Suppressor macrophage treated with lipopolysaccharide for 4 hours (primary cell): ENCODE measurements around the gene GUK1.
"Not testable (repeated sequence)": the region's sequence is repeated elsewhere in the genome, so short reads cannot be mapped to it uniquely, and the experiment has no call there.

Source experiments
- DNase-seq: peaks from one replicate; pipeline ENCODE4 v3.0.0-alpha.2; 2020

Gene GUK1

GRCh38 chr1:228105270-228105995 lies 34.6 kb upstream of the GUK1 start:
- no peak for DNase-seq

DNA sequence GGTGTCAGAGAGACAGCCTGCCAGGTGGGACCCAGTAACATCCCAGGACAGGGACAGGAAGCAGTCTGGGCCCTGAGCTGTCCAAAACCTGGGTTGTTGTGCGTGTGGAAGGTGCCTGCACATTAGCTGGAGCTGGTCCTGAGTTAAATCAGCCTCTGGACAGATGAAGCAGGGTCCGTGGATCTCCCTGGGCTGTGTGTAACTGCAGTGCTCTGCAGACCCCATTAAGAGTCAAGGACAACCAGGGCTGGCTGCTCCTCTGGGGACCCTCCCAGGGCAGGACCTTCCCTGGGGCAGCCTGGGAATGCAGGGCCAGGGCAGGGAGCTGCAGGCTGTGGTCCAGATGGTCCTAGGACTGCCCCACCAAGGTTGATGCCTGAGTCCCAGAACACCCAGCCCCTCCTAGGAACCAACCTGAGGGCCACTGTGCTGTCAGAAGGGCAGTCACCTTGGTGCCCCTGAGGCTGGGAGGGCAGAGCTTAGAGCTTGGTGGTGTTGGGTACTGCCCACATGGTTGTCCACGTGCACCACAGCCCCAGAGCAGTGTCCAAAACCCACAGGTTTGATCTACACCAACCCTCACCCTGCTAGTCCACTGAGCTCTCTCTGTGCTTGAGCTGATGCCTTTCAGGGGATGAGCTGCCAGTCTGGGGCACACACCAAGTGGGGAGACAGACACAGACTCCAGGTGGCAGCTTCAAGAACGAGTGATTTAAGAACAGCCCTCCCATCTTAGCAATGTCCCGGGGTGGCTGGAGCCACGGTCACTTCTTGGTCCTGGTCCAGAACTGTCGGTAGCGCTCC lies 33.9 kb upstream of the GUK1 start:
- no peak for DNase-seq

DNA sequence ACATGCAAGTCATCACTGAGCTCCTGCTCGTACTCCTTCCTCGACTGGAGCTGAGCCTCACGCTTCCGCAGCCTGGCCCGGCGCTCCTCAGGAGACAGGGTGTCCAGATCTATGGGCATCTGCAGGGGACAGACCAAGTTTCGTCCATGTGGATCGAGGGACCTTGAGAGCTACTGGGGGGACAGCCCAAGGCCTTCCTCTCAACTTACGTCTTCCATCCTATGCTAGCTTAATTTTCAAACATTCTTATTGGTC lies 33.4 kb upstream of the GUK1 start:
- DNase-seq, result no peak

DNA sequence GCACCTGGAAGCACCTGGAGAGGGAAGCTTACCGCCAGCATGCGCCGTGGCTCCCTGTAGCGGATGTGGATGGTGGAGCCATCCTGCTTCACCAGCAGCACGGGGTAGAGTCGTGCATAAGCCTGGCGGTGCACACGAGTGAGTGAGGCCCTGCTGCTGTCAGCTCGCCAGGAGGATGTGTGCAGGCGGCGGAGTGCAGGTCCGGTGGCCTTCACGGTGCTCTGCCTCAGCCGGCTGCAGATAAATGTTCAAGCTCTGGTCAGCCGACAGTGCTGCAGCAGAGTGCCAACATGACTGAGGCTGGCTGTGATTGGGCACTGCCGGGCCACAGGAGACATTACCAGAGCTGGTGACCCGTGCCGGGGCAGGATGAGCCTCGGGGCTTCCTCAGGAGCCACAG lies 32.4 kb upstream of the GUK1 start:
- DNase-seq, result no peak

DNA sequence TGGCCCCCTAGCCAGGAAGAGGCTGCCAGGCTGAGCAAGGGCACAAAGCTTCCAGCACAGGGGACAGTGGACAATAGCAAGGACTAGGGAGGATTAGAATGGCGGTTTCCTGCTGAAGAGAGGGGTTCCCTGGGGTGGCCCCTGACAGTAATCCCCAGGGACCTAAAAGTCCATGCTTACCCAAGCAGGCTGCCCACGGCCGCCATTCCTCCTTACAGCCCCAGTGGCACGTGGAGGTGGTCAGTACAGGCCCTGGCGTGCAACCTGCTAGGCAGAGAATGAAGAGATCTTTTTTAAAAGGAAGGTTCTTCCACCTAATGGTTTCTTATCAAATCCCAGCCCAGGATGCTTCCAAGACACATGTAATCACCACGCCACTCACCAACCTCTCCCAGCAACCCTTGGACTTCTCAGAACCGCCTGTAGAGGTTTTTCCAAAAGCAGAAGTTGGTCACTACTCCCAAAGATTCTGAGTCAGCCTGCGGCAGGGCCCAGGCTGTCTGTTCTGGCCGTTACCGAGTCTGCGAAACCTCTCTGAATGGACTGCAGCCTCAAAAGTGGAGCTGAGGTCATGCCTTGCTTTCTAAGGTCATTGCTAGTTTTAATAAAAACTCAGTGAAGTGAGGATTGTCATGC lies 31.9 kb upstream of the GUK1 start:
- peak; percentile 75 for DNase-seq

GRCh38 chr1:228108742-228109072 lies 31.4 kb upstream of the GUK1 start:
- no peak for DNase-seq

DNA sequence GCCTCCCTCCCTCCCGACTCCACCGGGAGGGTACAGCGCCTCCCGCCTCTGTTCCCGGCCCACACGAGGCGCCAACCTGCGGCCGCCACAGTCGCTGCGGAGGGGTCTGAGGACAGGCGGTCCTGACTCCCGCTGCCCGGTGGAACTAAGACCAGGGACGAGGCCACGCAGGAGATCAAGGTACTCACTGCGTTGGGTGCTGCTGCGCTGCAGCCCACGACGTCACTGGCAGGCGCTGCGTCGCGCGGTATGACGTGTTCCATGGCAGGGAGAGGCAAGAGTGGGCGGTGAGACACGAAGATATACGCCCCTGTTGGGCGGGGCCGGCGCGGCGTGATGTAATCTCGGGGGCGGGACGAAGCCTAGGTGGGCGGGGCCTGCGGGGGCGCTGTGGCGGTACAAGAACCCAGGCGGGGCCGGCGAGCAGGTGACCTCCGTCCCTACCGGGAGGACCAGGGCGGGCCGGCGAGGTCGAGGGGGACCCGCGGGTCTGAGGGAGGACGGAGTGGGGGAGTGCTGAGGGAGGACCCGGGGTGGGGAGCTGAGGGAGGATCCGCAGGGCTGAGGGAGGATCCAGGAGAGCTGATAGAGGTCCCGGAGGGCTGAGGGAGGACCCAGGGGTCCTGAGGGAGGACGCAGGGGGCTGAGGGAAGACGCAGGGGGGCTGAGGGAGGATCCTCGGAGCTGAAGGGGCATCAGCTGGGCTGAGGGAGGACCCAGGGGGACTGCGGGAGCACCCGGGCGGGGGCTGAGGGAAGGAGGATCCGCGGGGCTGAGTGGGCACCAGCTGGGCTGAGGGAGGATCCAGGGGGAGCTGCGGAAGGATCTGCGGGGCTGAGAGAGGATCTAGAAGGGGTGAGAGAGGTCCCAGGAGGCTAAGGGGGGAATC lies 30.8 kb upstream of the GUK1 start, which contains the start of gene MRPL55:
MRPL55 (minus strand) TSS at position 227 of the 889 bp plus-strand sequence. CDS start 1,039 bp downstream, outside the sequence.
- DNase-seq, result peak; percentile 98

DNA sequence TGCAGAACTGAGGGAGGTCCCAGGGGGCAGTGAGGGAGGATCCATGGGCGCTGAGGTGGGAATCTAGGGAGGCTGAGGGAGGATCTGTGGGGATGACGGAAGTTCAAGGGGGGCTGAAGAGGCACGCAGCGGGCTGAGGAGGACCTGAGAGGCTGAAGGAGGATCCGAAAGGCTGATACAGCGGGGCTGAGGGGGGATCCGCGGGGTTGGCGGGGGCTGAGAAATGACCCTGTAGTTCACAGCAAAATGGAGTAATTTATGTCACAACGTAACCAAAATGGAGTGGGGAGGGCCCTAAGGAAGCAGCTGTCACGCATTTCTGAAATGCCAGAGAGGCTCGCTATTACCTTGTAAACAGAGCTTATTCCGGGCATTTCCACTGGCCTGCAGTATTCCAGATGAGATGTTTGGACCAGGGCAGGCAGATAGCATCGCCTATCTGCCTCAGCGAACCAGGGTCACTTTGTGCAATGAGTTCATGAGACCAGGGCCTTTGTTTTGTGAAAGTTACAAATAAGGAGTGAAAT lies 30.1 kb upstream of the GUK1 start:
- no peak for DNase-seq

DNA sequence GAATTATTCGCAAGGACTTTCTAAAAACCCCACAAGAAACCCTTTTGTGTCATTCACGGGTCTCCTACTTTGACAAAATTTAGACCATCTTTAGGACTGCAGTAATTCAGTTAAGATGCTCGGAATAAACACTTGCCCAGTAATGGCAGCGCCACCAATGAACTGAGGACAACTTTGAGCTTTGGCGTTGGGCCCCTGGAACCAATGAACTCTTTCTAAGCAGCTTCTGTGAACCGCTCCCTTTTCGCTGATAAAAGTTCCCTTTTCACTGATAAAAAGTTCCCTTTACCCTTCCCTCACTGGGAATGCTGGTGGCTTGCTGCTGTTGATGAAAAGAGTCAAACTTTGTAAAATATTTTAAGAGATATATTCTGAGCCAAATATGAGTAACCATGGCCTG lies 29.5 kb upstream of the GUK1 start:
- no peak for DNase-seq

- DNase-seq, result not testable (repeated sequence)
Measured at GRCh38 chr1:228111315-228111714, 28.8 kb upstream of the GUK1 start.

DNA sequence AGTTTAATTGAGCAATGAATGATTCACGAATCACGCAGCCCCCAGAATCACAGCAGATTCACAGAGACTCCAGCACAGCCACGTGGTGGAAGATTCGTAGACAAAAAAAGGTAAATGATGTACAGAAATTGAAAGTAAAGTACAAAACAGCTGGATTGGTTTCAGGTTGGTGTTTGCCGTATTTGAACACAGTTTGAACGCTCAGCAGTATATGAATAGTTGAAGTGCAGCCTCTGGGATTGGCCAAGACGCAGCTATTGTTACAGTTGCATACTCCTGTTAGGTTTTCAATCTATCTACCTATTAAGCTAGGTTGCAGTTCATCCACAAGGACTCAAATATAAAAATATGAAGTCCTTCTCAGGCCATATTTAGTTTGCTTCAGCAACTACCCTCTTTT lies 27.9 kb upstream of the GUK1 start:
- DNase-seq, result no peak

- DNase-seq, result no peak
Measured at GRCh38 chr1:228112617-228113016, 27.5 kb upstream of the GUK1 start.

DNA sequence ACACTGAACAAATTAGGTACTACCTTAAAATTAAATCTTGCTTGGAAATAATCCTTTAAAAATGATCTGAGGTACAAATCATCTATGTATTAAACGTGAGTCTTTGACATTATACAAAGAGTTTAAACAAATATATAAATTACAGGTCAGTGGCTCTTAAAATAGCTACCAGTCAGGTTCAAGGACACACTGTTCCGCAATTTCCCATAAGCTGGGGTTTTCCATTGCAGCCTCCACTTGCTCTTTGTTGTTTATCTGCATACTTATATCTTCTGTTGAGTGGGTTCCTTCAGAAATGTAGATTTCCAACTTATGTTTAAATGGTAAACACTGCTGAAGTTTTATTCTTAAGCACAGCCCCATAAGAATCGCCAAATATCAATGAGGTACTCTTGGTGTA lies 25.3 kb upstream of the GUK1 start:
- no peak for DNase-seq

DNA sequence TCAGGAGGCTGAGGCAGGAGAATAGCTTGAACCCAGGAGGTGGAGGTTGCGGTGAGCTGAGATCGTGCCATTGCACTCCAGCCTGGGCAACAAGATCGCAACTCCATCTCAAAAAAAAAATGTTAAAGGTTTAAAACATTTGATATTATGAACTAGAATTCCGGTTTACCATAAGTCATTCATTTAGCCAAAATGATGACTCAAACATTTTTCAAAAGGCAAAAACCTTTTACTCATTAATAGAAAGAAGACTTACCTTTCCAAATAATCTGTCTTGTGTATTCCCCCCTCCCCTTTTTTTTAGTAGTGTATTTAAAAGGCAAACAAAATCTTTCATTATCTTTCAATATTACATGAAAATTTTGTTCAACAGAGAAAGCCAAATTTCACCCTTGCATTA lies 22.7 kb upstream of the GUK1 start:
- no peak for DNase-seq

GRCh38 chr1:228118040-228118439 lies 22.0 kb upstream of the GUK1 start:
- DNase-seq, result no peak

GRCh38 chr1:228120351-228120750 lies 19.7 kb upstream of the GUK1 start:
- DNase-seq, result no peak

DNA sequence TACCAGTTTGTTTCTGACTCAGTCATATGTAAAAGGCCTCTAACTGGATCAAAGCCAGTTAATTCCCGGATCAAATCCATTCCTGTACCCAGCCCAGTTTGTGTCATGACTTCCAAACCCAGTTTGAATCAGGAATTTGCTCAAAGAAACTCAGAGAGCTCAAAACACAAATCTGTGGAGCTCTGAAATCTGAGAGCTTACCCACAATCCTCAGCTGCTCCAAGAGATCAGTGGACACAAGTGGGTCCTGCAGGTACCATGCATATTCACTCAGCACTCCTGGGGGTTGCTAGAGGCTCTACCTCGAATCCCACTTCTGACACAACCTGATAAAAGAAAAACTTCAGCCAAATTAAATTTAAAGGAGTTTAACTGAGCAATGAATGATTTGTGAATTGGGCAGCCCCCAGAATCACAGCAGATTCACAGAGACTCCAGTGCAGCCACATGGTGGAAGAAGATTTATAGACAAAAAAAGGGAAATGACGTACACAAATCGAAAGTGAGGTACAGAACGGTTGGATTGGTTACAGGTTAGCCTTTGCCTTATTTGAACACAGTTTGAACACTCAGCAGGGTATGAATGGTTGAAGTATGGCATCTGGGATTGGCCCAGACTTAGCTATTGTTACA lies 19.1 kb upstream of the GUK1 start:
- no peak for DNase-seq

- DNase-seq, result no peak
Measured at GRCh38 chr1:228122921-228123441, 17.1 kb upstream of the GUK1 start.

DNA sequence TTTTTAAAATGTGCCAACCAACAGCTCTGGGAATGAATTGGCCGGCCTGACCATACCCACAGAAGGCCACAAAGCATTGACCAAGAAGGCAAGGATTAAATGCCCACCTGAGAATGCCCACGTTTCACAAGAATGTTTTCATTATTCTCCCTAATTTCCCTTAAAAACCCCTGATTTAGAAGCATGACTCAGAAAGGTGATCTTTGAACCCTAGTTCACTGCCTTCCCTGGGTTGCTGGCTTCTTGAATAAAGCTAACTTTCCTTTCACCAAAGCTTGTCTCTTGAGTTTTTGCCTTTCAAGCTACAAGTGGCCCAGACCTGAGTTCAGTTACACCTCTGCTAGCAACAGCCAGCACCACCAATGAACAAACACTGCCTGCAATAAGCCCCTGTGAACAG lies 16.6 kb upstream of the GUK1 start:
- no peak for DNase-seq

DNA sequence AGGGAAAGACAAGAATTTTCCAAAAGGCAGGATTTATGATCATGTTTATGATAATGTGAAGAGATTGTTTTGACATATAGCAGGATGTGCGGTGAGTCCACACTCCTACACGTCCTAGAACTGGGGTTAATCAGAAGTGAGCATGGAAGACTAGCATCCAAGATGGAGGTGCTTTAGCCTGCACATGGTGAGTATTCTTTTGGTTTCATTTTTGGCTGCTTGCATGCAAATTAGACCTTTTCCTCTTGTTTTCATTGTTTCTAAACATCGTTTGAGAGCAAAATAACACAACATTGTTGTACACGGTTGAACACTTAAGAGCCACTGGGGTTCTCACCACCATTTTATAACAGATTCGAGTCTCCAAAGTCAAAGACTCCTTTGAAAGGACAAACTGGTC lies 14.9 kb upstream of the GUK1 start:
- no peak for DNase-seq

GRCh38 chr1:228131766-228132165 lies 8.3 kb upstream of the GUK1 start:
- no peak for DNase-seq

DNA sequence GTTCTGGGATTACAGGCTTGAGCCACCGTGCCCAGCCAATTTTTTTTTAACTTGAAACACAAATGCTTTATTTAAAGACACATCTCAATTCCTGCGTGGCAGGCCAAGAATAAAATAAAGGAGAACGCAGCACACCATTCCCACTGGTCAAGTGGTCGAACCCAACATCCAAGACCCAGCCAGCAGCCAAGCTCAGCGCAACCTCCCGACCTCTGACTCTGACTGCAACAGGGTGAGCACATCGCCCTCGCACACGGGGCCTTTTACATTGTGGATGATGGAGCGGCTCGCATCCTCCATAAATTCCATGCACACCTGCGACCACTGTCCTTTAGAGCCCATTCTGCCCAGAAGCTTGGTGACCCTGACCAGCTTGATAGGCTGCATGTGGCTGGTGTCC lies 5.5 kb upstream of the GUK1 start:
- no peak for DNase-seq
